Measurements from ENCODE around the gene CTDSPL2.

- TF ChIP-seq, protein P1, sequence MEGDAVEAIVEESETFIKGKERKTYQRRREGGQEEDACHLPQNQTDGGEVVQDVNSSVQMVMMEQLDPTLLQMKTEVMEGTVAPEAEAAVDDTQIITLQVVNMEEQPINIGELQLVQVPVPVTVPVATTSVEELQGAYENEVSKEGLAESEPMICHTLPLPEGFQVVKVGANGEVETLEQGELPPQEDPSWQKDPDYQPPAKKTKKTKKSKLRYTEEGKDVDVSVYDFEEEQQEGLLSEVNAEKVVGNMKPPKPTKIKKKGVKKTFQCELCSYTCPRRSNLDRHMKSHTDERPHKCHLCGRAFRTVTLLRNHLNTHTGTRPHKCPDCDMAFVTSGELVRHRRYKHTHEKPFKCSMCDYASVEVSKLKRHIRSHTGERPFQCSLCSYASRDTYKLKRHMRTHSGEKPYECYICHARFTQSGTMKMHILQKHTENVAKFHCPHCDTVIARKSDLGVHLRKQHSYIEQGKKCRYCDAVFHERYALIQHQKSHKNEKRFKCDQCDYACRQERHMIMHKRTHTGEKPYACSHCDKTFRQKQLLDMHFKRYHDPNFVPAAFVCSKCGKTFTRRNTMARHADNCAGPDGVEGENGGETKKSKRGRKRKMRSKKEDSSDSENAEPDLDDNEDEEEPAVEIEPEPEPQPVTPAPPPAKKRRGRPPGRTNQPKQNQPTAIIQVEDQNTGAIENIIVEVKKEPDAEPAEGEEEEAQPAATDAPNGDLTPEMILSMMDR (conservative IDR thresholded peaks at IDR 0.05; ENCODE audit: low read length), result peak; percentile 39
- no peak for TF ChIP-seq EZH2phosphoT487 (IDR thresholded peaks at IDR 0.05; ENCODE audit: borderline replicate concordance)
These were observed 611 bp downstream of the CTDSPL2 start for GRCh38 chr15:44427756-44428724.

All from Loucy (cell line).